Lung microvascular endothelial cell (primary cell): ENCODE measurements around the gene HMGB4. TPM values are rescaled to one million over a fixed set of nuclear protein-coding genes. Genes with fewer than 3 reads are reported as not detected.

Source experiments
- DNase-seq, 2 donors: peaks; one replicate each; pipeline versions ENCODE4 v3.0.0 to v3.0.0-alpha.2; 2010; ENCODE audit warnings: low read depth in 2 of 2
- total RNA-seq: library from RNA; depleted of rRNA; stranded (reverse); fragments of >200 nt; gene quantifications from 2 replicates; pipeline ENCODE4 v1.2.1, GENCODE V29; 2014

HMGB4 gene
- total RNA-seq, 1 donor from 2014 or later, result not detected

GRCh38 chr1:33897092-33897725 lies 33.3 kb downstream of the HMGB4 start:
- DNase-seq, result no peak

GRCh38 chr1:33898406-33898805 lies 34.5 kb downstream of the HMGB4 start:
- DNase-seq, result no peak

GRCh38 chr1:33898881-33899280 lies 35.0 kb downstream of the HMGB4 start:
- DNase-seq, result peak in 1 of 2 donors; percentile 46

GRCh38 chr1:33899746-33900145 lies 35.9 kb downstream of the HMGB4 start:
- DNase-seq, result no peak

- no peak for DNase-seq
These were observed 38.8 kb downstream of the HMGB4 start for GRCh38 chr1:33902486-33903209.

- no peak for DNase-seq
These were observed 39.3 kb downstream of the HMGB4 start for GRCh38 chr1:33903210-33903589.

GRCh38 chr1:33905241-33905640 lies 41.4 kb downstream of the HMGB4 start:
- no peak for DNase-seq

GRCh38 chr1:33906156-33906555 lies 42.3 kb downstream of the HMGB4 start:
- DNase-seq, result no peak

- DNase-seq, result peak in 1 of 2 donors; percentile 17
These were observed 44.6 kb downstream of the HMGB4 start for GRCh38 chr1:33908324-33908956.
